ENCODE results near the gene HS3ST2.

- no peak for TF ChIP-seq TAF1 (IDR thresholded peaks at IDR 0.05; ENCODE audit: low read depth, low read length)
- TF ChIP-seq SPI1 (IDR thresholded peaks at IDR 0.05; ENCODE audit: low read depth, low read length), result no peak
- no peak for TF ChIP-seq POLR2A (IDR thresholded peaks at IDR 0.05; ENCODE audit: low read depth, low read length)
Measured at GRCh38 chr16:22804893-22805292, 9.1 kb upstream of the HS3ST2 start.

All from GM12891 (cell line).